ENCODE data around the gene ZNF677.
"Not testable (repeated sequence)": the region's sequence is repeated elsewhere in the genome, so short reads cannot be mapped to it uniquely, and the experiment has no call there.

ZNF677 gene

GRCh38 chr19:53254411-53255341, at the start of gene ZNF677:
Gene ZNF677 (minus strand): TSS chr19:53254873. CDS start chr19:53251550, 3,323 bp downstream.
- DNase-seq, result peak; percentile 86 to 91

- not testable (repeated sequence) for DNase-seq
These were observed 46.7 kb upstream of the ZNF677 start for GRCh38 chr19:53301341-53301740.

GRCh38 chr19:53294786-53295441, 40.2 kb upstream of the ZNF677 start:
- no peak for DNase-seq

GRCh38 chr19:53290758-53291549, 36.3 kb upstream of the ZNF677 start:
- DNase-seq, result no peak

GRCh38 chr19:53285087-53285486, 30.4 kb upstream of the ZNF677 start:
- no peak for DNase-seq

GRCh38 chr19:53281947-53282346, 27.3 kb upstream of the ZNF677 start:
- DNase-seq, result not testable (repeated sequence)

GRCh38 chr19:53275480-53275879, 20.8 kb upstream of the ZNF677 start:
- DNase-seq, result no peak

GRCh38 chr19:53272044-53272443, 17.4 kb upstream of the ZNF677 start:
- DNase-seq, result no peak

GRCh38 chr19:53269861-53270260, 15.2 kb upstream of the ZNF677 start:
- not testable (repeated sequence) for DNase-seq

GRCh38 chr19:53267623-53268022, 12.9 kb upstream of the ZNF677 start, which contains the start of gene VN1R4:
Gene VN1R4 (minus strand): TSS chr19:53267723. CDS start chr19:53267665, 58 bp downstream.
- not testable (repeated sequence) for DNase-seq

GRCh38 chr19:53257715-53258342, 3.2 kb upstream of the ZNF677 start, which contains the start of gene VN1R2:
Gene VN1R2 (plus strand): TSS chr19:53258292. CDS start chr19:53258376, 84 bp downstream.
- DNase-seq, result not testable (repeated sequence)

GRCh38 chr19:53246498-53246897, 8.2 kb downstream of the ZNF677 start:
- no peak for DNase-seq

- no peak for DNase-seq
These were observed 17.4 kb downstream of the ZNF677 start for GRCh38 chr19:53237114-53237777.

GRCh38 chr19:53224606-53225005, 30.1 kb downstream of the ZNF677 start:
- no peak for DNase-seq

GRCh38 chr19:53222716-53223115, 32.0 kb downstream of the ZNF677 start:
- not testable (repeated sequence) for DNase-seq

GRCh38 chr19:53212703-53213320, 41.9 kb downstream of the ZNF677 start:
- no peak for DNase-seq

GRCh38 chr19:53211554-53211953, 43.1 kb downstream of the ZNF677 start:
- DNase-seq, result not testable (repeated sequence)

- DNase-seq, result peak; percentile 85 to 97
These were observed 57.8 kb downstream of the ZNF677 start for GRCh38 chr19:53196777-53197396.

- DNase-seq, result peak; percentile 73 to 88
These were observed 59.3 kb downstream of the ZNF677 start for GRCh38 chr19:53195265-53195903.

Measured in hippocampal formation (tissue), 2 donors.